Measurements from ENCODE around the gene CHRM2. TPM values are rescaled to one million over a fixed set of nuclear protein-coding genes. Genes with fewer than 3 reads are reported as not detected.

Gene CHRM2
- total RNA-seq, 1 donor from 2014 or later, result 0.06 TPM

GRCh38 chr7:136891850-136892249 is 23.4 kb downstream of the CHRM2 start:
- TF ChIP-seq, protein P1, sequence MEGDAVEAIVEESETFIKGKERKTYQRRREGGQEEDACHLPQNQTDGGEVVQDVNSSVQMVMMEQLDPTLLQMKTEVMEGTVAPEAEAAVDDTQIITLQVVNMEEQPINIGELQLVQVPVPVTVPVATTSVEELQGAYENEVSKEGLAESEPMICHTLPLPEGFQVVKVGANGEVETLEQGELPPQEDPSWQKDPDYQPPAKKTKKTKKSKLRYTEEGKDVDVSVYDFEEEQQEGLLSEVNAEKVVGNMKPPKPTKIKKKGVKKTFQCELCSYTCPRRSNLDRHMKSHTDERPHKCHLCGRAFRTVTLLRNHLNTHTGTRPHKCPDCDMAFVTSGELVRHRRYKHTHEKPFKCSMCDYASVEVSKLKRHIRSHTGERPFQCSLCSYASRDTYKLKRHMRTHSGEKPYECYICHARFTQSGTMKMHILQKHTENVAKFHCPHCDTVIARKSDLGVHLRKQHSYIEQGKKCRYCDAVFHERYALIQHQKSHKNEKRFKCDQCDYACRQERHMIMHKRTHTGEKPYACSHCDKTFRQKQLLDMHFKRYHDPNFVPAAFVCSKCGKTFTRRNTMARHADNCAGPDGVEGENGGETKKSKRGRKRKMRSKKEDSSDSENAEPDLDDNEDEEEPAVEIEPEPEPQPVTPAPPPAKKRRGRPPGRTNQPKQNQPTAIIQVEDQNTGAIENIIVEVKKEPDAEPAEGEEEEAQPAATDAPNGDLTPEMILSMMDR (conservative IDR thresholded peaks at IDR 0.05; ENCODE audit: low read depth, low read length), result no peak
- no peak overlapping the region for H3K4me3 ChIP-seq (ENCODE audit: low read depth, low read length)
- DNase-seq (ENCODE audit: low read depth), result no peak

- H3K4me3 ChIP-seq (ENCODE audit: low read depth, low read length), result no peak overlapping the region
- TF ChIP-seq, protein P1 (conservative IDR thresholded peaks at IDR 0.05; ENCODE audit: low read depth, low read length), result no peak
- no peak for DNase-seq (ENCODE audit: low read depth)
Observed at GRCh38 chr7:136894789-136895188, 26.3 kb downstream of the CHRM2 start.

DNA sequence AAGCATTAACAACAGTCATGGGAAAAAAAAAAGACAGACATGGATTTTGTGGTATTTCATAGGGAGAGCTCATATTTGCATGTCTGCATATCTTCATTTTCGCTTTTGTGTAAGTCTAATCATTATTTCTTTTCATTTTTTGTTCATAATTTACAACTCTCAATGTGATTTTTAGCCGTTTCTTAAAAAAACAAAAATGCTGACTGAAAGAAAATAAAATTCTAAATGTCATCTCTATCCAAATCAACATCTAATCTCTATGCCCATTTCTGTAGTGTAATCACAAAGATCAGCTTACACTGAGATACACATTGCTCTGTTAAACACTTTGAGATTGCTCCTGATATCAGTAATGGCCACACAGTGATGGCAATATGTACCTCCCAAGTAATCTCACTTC is 29.2 kb downstream of the CHRM2 start:
- H3K4me3 ChIP-seq (ENCODE audit: low read depth, low read length), result no peak overlapping the region
- TF ChIP-seq, protein P1 (conservative IDR thresholded peaks at IDR 0.05; ENCODE audit: low read depth, low read length), result no peak
- no peak for DNase-seq (ENCODE audit: low read depth)

GRCh38 chr7:136900005-136900404 is 31.6 kb downstream of the CHRM2 start:
- no peak overlapping the region for H3K4me3 ChIP-seq (ENCODE audit: low read depth, low read length)
- TF ChIP-seq, protein P1 (conservative IDR thresholded peaks at IDR 0.05; ENCODE audit: low read depth, low read length), result no peak
- no peak for DNase-seq (ENCODE audit: low read depth)

DNA sequence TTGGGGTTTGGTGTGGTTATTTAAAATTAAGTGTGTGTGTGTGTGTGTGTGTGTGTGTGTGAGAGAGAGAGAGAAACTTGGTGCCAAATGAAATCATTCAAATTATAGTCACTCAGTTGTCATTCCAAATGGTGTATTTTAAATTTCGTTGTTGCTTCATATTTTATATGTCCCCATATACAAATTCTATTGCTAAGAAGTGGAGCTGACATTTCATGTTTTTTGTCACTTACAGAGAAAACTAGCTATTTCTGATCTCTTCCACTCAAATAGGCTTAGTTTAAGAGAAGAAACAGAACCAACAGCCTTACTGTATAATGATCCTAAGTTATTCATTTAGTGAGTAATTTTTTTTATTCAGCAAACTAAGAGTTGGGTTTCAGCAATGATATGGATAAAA is 42.3 kb downstream of the CHRM2 start:
- DNase-seq (ENCODE audit: low read depth), result no peak
- TF ChIP-seq, protein P1 (conservative IDR thresholded peaks at IDR 0.05; ENCODE audit: low read depth, low read length), result no peak
- H3K4me3 ChIP-seq (ENCODE audit: low read depth, low read length), result no peak overlapping the region

- no peak overlapping the region for H3K4me3 ChIP-seq (ENCODE audit: low read depth, low read length)
- TF ChIP-seq, protein P1 (conservative IDR thresholded peaks at IDR 0.05; ENCODE audit: low read depth, low read length), result no peak
- DNase-seq (ENCODE audit: low read depth), result no peak
Observed at GRCh38 chr7:136911344-136911743, 42.9 kb downstream of the CHRM2 start.

- no peak overlapping the region for H3K4me3 ChIP-seq (ENCODE audit: low read depth, low read length)
- TF ChIP-seq, protein P1 (conservative IDR thresholded peaks at IDR 0.05; ENCODE audit: low read depth, low read length), result no peak
- DNase-seq (ENCODE audit: low read depth), result no peak
Observed at GRCh38 chr7:136912339-136912738, 43.9 kb downstream of the CHRM2 start.
